CD14-positive monocyte (primary cell): ENCODE data around the gene CTNNA2. TPM values are rescaled to one million over a fixed set of nuclear protein-coding genes. Genes with fewer than 3 reads are reported as not detected.

Experiments used
- DNase-seq, 3 donors: peaks; one replicate each; pipeline ENCODE4 v3.0.0-alpha.2; 2011 to 2022
- H2AFZ ChIP-seq: 2 replicates; pipeline ENCODE4 v1.6.0; 2012; ENCODE audit warnings: mild to moderate bottlenecking, low read depth, low read length, inconsistent platforms; ENCODE audit not compliant: insufficient read depth, poor library complexity, severe bottlenecking
- H3K27ac ChIP-seq, 2 donors: 1 replicate in 1 of 2; 2 replicates in 1 of 2; pipeline ENCODE4 v1.5.1; 2012 to 2013; ENCODE audit warnings: low read length in 2 of 2, control low read depth in 1 of 2, inconsistent platforms in 1 of 2, low read depth in 1 of 2, mild to moderate bottlenecking in 1 of 2
- H3K27me3 ChIP-seq, 2 donors: one replicate each; pipeline versions ENCODE4 v1.6.0 to v1.6.1; 2011 to 2013; ENCODE audit warnings: low read length in 2 of 2; ENCODE audit not compliant: control insufficient read depth in 2 of 2, insufficient read depth in 2 of 2
- H3K36me3 ChIP-seq, 2 donors: replicated peaks in 1 of 2; 1 replicate in 1 of 2; 2 replicates in 1 of 2; pipeline versions ENCODE4 v1.5.1 to v1.6.1; 2012 to 2013; ENCODE audit warnings: low read length in 2 of 2, control low read depth in 1 of 2, inconsistent platforms in 1 of 2, mild to moderate bottlenecking in 1 of 2; ENCODE audit not compliant: insufficient read depth in 2 of 2, control insufficient read depth in 1 of 2
- H3K4me1 ChIP-seq, 2 donors: 1 replicate in 1 of 2; 2 replicates in 1 of 2; pipeline versions ENCODE4 v1.5.1 to v1.6.1; 2012 to 2013; ENCODE audit warnings: low read length in 2 of 2, control low read depth in 1 of 2, inconsistent platforms in 1 of 2, mild to moderate bottlenecking in 1 of 2, moderate library complexity in 1 of 2; ENCODE audit not compliant: insufficient read depth in 2 of 2, control insufficient read depth in 1 of 2
- H3K4me2 ChIP-seq: replicated peaks from 2 replicates; pipeline ENCODE3; 2012; ENCODE audit warnings: low read length, moderate library complexity, mild to moderate bottlenecking; ENCODE audit not compliant: poor library complexity, severe bottlenecking; ENCODE audit errors: extremely low read depth
- H3K4me3 ChIP-seq, 3 experiments: fragments of 200-600 bp in 1 of 3; sonication (generic) in 1 of 3; replicated peaks in 1 of 3; 1 replicate in 2 of 3; 2 replicates in 1 of 3; pipeline ENCODE4 v1.5.1; 2011 to 2013; ENCODE audit warnings: low read length in 3 of 3, mild to moderate bottlenecking in 3 of 3, control low read depth in 2 of 3, low read depth in 2 of 3, inconsistent platforms in 1 of 3, moderate library complexity in 1 of 3
- H3K79me2 ChIP-seq: 2 replicates; pipeline ENCODE4 v1.6.0; 2012; ENCODE audit warnings: mild to moderate bottlenecking, control low read depth, inconsistent platforms, low read length, moderate library complexity; ENCODE audit not compliant: insufficient read depth
- H3K9ac ChIP-seq: 2 replicates; pipeline ENCODE4 v1.6.0; 2017; ENCODE audit warnings: low read length, mild to moderate bottlenecking; ENCODE audit not compliant: insufficient read depth, poor library complexity, severe bottlenecking
- H3K9me3 ChIP-seq, 2 donors: replicated peaks in 1 of 2; 1 replicate in 1 of 2; 2 replicates in 1 of 2; pipeline versions ENCODE4 v1.5.1 to v1.6.1; 2012 to 2013; ENCODE audit warnings: low read length in 2 of 2, control low read depth in 1 of 2; ENCODE audit not compliant: control insufficient read depth in 1 of 2, insufficient read depth in 1 of 2
- H4K20me1 ChIP-seq: 2 replicates; pipeline ENCODE4 v1.6.0; 2012; ENCODE audit warnings: mild to moderate bottlenecking, low read length, control low read depth, moderate library complexity; ENCODE audit not compliant: insufficient read depth
- H3K27ac Mint-ChIP-seq, 7 donors: one replicate each; pipeline ENCODE4 v1.8.0; 2020; ENCODE audit warnings: mild to moderate bottlenecking in 7 of 7, mixed read lengths in 7 of 7, moderate library complexity in 6 of 7, inconsistent platforms in 2 of 7
- H3K27me3 Mint-ChIP-seq, 3 donors: one replicate each; pipeline ENCODE4 v1.8.0; 2021 to 2022; ENCODE audit warnings: low read depth in 3 of 3, mild to moderate bottlenecking in 3 of 3, mixed read lengths in 3 of 3, moderate library complexity in 3 of 3, inconsistent platforms in 1 of 3
- H3K36me3 Mint-ChIP-seq, 2 donors: one replicate each; pipeline ENCODE4 v1.8.0; 2020; ENCODE audit warnings: mixed read lengths in 2 of 2, inconsistent platforms in 1 of 2, mild to moderate bottlenecking in 1 of 2
- H3K4me1 Mint-ChIP-seq: one replicate; pipeline ENCODE4 v1.8.0; 2020; ENCODE audit warnings: mild to moderate bottlenecking, mixed read lengths
- H3K4me3 Mint-ChIP-seq, 2 donors: one replicate each; pipeline ENCODE4 v1.8.0; 2020; ENCODE audit warnings: mild to moderate bottlenecking in 2 of 2, mixed read lengths in 2 of 2, moderate library complexity in 1 of 2
- H3K9me3 Mint-ChIP-seq, 7 donors: one replicate each; pipeline ENCODE4 v1.8.0; 2020 to 2022; ENCODE audit warnings: mixed read lengths in 7 of 7, mild to moderate bottlenecking in 6 of 7, moderate library complexity in 6 of 7, inconsistent platforms in 2 of 7
- CTCF ChIP-seq: fragments of 200-600 bp; IDR thresholded peaks from one replicate; pipeline ENCODE4 v1.8.0; 2022; ENCODE audit warnings: antibody characterized with exemption, mild to moderate bottlenecking
- WGBS: methylation state at CpG from one replicate; pipeline ENCODE4 v1.1.5; 2013; ENCODE audit warnings: missing lambda C conversion rate; ENCODE audit not compliant: insufficient coverage; 5-methylcytosine and 5-hydroxymethylcytosine counted together
- intact Hi-C, 2 donors: fragments of 100-400 bp; cut with micrococcal nuclease; formaldehyde crosslinking; loops; one replicate each; pipeline versions ENCODE4 v1.15.0 to v1.15.1; 2023
- polyA plus RNA-seq, 3 donors: library from polyadenylated mRNA; depleted of rRNA in 1 of 3; unstranded in 2 of 3; stranded (reverse) in 1 of 3; fragments of 300-500 nt in 2 of 3; fragments of >200 nt in 1 of 3; fragmentation: Illumina TruSeq in 2 of 3; gene quantifications; 1 replicate in 2 of 3; 2 replicates in 1 of 3; pipeline ENCODE4 v1.2.3, GENCODE V29; 2012 to 2021

CTNNA2 gene
- polyA plus RNA-seq, 3 donors, result not detected

GRCh38 chr2:79982445-79982844, 469.6 kb downstream of the CTNNA2 start:
- no peaks in the 10 kb centered on the region for H3K9me3 ChIP-seq
- 69% methylated on average over 2 of the region's 4 CpGs for WGBS
- no peaks in the 10 kb centered on the region for H4K20me1 ChIP-seq
- Mint-ChIP-seq H3K4me3 (no peak overlapping the region), H3K27me3 (peaks cover 0 to 6% (median 2%) of the 10 kb centered on the region in 3 donors), H3K27ac (no peak overlapping the region), H3K9me3 (peaks cover 0 to 3% (median 0%) of the 10 kb centered on the region in 7 donors), H3K4me1 (no peaks in the 10 kb centered on the region), H3K36me3 (no peaks in the 10 kb centered on the region)
- H3K36me3 ChIP-seq, result no peaks in the 10 kb centered on the region
- no peak for TF ChIP-seq CTCF
- no peaks in the 10 kb centered on the region for H3K27me3 ChIP-seq
- intact Hi-C loops, result no loop called here
- H3K4me1 ChIP-seq, result no peaks in the 10 kb centered on the region
- H3K9ac ChIP-seq, result no peak overlapping the region
- no peak overlapping the region for H3K4me2 ChIP-seq
- no peak for DNase-seq
- H3K4me3 ChIP-seq, result no peak overlapping the region
- H3K27ac ChIP-seq, result no peak overlapping the region
- no peak overlapping the region for H2AFZ ChIP-seq
- no peaks in the 10 kb centered on the region for H3K79me2 ChIP-seq

- H3K4me1 Mint-ChIP-seq, result no peaks in the 10 kb centered on the region
- peaks cover 0 to 6% (median 4%) of the 10 kb centered on the region in 3 donors for H3K27me3 Mint-ChIP-seq
- intact Hi-C loops, result no loop called here
- H4K20me1 ChIP-seq, result no peaks in the 10 kb centered on the region
- H3K4me3 Mint-ChIP-seq, result no peak overlapping the region
- H3K79me2 ChIP-seq, result no peaks in the 10 kb centered on the region
- no peak overlapping the region for H3K27ac Mint-ChIP-seq
- no peak overlapping the region for H3K9ac ChIP-seq
- H3K36me3 ChIP-seq, result no peaks in the 10 kb centered on the region
- TF ChIP-seq CTCF, result no peak
- no peak overlapping the region for H3K4me3 ChIP-seq
- no peaks in the 10 kb centered on the region for H3K4me1 ChIP-seq
- no peak overlapping the region for H2AFZ ChIP-seq
- H3K9me3 Mint-ChIP-seq, result no peaks in the 10 kb centered on the region
- H3K9me3 ChIP-seq, result no peaks in the 10 kb centered on the region
- H3K27me3 ChIP-seq, result peaks cover 0 to 2% of the 10 kb centered on the region in 2 donors
- no peak overlapping the region for H3K4me2 ChIP-seq
- DNase-seq, result no peak
- H3K36me3 Mint-ChIP-seq, result no peaks in the 10 kb centered on the region
- WGBS, result 100% methylated on average over 1 of the region's 1 CpG
- H3K27ac ChIP-seq, result no peak overlapping the region
These were observed 471.6 kb downstream of the CTNNA2 start for GRCh38 chr2:79984476-79984875.
